ENCODE measurements around the gene GNAI1. TPM values are rescaled to one million over a fixed set of nuclear protein-coding genes. Genes with fewer than 3 reads are reported as not detected.

The GNAI1 gene
- total RNA-seq, 2 experiments from 2014 or later: 1.7 to 2.8 TPM

GRCh38 chr7:80263333-80263732 is 128.7 kb downstream of the GNAI1 start:
- TF ChIP-seq CTCF (IDR thresholded peaks at IDR 0.05): no peak
- ChIA-PET CTCF (no interaction called here), POLR2A (no interaction called here)
- no peak for DNase-seq
- ATAC-seq: no peak
- H3K36me3 Mint-ChIP-seq (ENCODE audit: low read depth): no peaks in the 10 kb centered on the region
- H3K27me3 Mint-ChIP-seq: no peaks in the 10 kb centered on the region
- no peak overlapping the region for H3K27ac Mint-ChIP-seq
- no peak overlapping the region for H3K4me3 Mint-ChIP-seq
- peaks cover 2% of the 10 kb centered on the region for H3K4me1 Mint-ChIP-seq (ENCODE audit: low read depth)
- intact Hi-C loops (cut with micrococcal nuclease): no loop called here
- no peaks in the 10 kb centered on the region for H3K9me3 Mint-ChIP-seq

- Mint-ChIP-seq H3K36me3 (ENCODE audit: low read depth) (no peaks in the 10 kb centered on the region), H3K9me3 (no peaks in the 10 kb centered on the region), H3K27ac (no peak overlapping the region), H3K27me3 (no peaks in the 10 kb centered on the region), H3K4me1 (ENCODE audit: low read depth) (peaks cover 2% of the 10 kb centered on the region), H3K4me3 (no peak overlapping the region)
- ATAC-seq (no peak), DNase-seq (no peak)
- ChIA-PET CTCF (no interaction called here), POLR2A (no interaction called here)
- TF ChIP-seq CTCF (IDR thresholded peaks at IDR 0.05): no peak
- intact Hi-C loops (cut with micrococcal nuclease): no loop called here
These were observed 129.2 kb downstream of the GNAI1 start for GRCh38 chr7:80263821-80264220.

- CTCF ChIA-PET: no interaction called here
- no peak for ATAC-seq
These were observed 130.3 kb downstream of the GNAI1 start for GRCh38 chr7:80264769-80265495.

GRCh38 chr7:80272560-80273239 is 138.1 kb downstream of the GNAI1 start:
- no peak for ATAC-seq
- intact Hi-C loops (cut with micrococcal nuclease): no loop called here
- Mint-ChIP-seq H3K9me3 (no peaks in the 10 kb centered on the region), H3K36me3 (ENCODE audit: low read depth) (no peaks in the 10 kb centered on the region), H3K4me1 (ENCODE audit: low read depth) (no peaks in the 10 kb centered on the region), H3K27me3 (peaks cover 2% of the 10 kb centered on the region), H3K27ac (no peak overlapping the region), H3K4me3 (no peak overlapping the region)
- ChIA-PET POLR2A (no interaction called here), CTCF (no interaction called here)
- no peak for TF ChIP-seq CTCF (IDR thresholded peaks at IDR 0.05)
- no peak for DNase-seq

More at GRCh38 chr7:80264769-80265495, 130.3 kb downstream of the GNAI1 start:
- Mint-ChIP-seq H3K27me3 (peaks cover 2% of the 10 kb centered on the region), H3K9me3 (no peaks in the 10 kb centered on the region), H3K4me1 (ENCODE audit: low read depth) (peaks cover 2% of the 10 kb centered on the region), H3K4me3 (no peak overlapping the region), H3K36me3 (ENCODE audit: low read depth) (no peaks in the 10 kb centered on the region), H3K27ac (no peak overlapping the region)
- intact Hi-C loops (cut with micrococcal nuclease): no loop called here
- no peak for DNase-seq
- no peak for TF ChIP-seq CTCF (IDR thresholded peaks at IDR 0.05)
- POLR2A ChIA-PET: no interaction called here

GRCh38 chr7:80273327-80273726 is 138.7 kb downstream of the GNAI1 start:
- Mint-ChIP-seq H3K9me3 (no peaks in the 10 kb centered on the region), H3K36me3 (ENCODE audit: low read depth) (no peaks in the 10 kb centered on the region), H3K27me3 (peaks cover 2% of the 10 kb centered on the region), H3K27ac (no peak overlapping the region), H3K4me3 (no peak overlapping the region), H3K4me1 (ENCODE audit: low read depth) (no peaks in the 10 kb centered on the region)
- DNase-seq (no peak), ATAC-seq (no peak)
- TF ChIP-seq CTCF (IDR thresholded peaks at IDR 0.05): no peak
- intact Hi-C loops (cut with micrococcal nuclease): no loop called here
- ChIA-PET POLR2A (no interaction called here), CTCF (no interaction called here)

Data from activated CD8-positive, alpha-beta T cell treated with anti-CD3 and anti-CD28 coated beads for 36 hours (primary cell).